LNCAP (cell line): Measurements from ENCODE around the gene NUDT8.

Experiments
- TF ChIP-seq, protein P1 (sequence below): fragments of 450-650 bp; IDR thresholded peaks from 2 replicates; pipeline ENCODE4 v1.5.1; 2017; ENCODE audit warnings: mild to moderate bottlenecking

The NUDT8 gene

GRCh38 chr11:67592880-67593564 is 36.7 kb downstream of the NUDT8 start:
- TF ChIP-seq, protein P1, sequence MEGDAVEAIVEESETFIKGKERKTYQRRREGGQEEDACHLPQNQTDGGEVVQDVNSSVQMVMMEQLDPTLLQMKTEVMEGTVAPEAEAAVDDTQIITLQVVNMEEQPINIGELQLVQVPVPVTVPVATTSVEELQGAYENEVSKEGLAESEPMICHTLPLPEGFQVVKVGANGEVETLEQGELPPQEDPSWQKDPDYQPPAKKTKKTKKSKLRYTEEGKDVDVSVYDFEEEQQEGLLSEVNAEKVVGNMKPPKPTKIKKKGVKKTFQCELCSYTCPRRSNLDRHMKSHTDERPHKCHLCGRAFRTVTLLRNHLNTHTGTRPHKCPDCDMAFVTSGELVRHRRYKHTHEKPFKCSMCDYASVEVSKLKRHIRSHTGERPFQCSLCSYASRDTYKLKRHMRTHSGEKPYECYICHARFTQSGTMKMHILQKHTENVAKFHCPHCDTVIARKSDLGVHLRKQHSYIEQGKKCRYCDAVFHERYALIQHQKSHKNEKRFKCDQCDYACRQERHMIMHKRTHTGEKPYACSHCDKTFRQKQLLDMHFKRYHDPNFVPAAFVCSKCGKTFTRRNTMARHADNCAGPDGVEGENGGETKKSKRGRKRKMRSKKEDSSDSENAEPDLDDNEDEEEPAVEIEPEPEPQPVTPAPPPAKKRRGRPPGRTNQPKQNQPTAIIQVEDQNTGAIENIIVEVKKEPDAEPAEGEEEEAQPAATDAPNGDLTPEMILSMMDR = no peak

DNA sequence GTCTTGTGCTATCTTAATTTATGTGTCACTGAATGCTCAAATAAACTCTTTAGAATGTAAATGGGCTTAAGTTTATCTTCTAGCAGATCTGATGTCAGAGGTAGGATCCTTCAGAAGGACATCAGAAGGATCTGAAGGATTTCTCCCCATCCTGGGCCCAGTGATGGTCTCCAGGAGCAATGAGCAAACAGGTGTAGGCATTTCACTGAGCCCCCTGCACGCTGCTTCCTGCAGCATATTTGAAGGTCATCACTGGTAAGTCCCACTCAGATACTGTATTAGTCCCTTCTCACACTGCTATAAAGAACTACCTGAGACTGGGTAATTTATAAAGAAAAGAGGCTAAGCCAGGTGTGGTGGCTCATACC is 41.6 kb downstream of the NUDT8 start:
- TF ChIP-seq, protein P1 = no peak

DNA sequence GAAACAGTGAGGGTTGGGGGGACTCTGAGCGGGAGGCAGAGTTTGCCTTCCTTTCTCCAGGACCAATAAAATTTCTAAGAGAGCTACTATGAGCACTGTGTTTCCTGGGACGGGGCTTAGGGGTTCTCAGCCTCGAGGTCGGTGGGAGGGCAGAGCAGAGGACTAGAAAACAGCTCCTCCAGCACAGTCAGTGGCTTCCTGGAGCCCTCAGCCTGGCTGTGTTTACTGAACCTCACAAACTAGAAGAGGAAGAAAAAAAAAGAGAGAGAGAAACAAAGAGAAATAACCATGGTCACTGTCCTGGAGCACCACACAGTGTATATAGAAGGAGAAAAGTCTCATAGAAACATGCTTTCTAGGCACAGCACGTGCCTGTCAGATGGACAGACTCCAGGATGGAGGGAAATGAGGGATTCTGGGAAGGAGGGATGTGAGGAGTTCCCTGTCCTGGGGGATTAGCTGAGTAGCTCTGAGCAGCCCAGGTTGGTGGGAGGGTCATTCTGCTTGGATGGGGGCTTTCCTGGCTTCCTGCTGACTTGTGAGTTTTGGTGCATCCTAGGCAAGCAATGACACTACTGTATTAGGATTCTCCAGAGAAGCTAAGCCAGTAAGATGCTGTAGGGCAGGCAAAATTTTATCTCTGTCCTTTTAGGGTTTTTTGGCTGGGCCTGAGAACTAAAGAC is 43.0 kb downstream of the NUDT8 start:
- TF ChIP-seq, protein P1 = no peak

- TF ChIP-seq, protein P1 = no peak
These were observed 43.8 kb downstream of the NUDT8 start for GRCh38 chr11:67585911-67586310.

DNA sequence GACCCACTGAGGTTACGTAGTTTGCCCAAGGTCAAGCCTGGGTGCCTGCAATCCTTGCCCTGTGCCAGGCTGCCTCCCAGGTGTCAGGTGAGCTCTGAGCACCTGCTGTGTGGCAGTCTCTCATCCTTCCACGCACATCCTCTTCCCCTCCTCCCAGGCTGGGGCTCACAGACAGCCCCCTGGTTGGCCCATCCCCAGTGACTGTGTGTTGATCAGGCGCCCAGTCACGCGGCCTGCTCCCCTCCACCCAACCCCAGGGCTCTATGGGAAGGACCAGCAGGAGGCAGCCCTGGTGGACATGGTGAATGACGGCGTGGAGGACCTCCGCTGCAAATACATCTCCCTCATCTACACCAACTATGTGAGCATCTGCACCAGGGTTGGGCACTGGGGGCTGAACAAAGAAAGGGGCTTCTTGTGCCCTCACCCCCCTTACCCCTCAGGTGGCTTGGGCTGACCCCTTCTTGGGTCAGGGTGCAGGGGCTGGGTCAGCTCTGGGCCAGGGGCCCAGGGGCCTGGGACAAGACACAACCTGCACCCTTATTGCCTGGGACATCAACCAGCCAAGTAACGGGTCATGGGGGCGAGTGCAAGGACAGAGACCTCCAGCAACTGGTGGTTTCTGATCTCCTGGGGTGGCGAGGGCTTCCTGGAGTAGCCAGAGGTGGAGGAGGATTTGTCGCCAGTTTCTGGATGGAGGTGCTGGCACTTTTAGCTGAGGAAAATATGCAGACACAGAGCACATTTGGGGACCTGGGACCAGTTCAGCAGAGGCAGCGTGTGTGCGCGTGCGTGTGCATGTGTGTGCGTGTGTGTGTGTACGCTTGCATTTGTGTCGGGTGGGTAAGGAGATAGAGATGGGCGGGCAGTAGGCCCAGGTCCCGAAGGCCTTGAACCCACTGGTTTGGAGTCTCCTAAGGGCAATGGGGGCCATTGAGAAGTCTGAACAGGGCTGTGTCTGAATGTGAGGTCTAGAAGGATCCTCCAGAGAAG is 44.6 kb downstream of the NUDT8 start:
- TF ChIP-seq, protein P1 = no peak

- TF ChIP-seq, protein P1 = no peak
These were observed 45.4 kb downstream of the NUDT8 start for GRCh38 chr11:67584205-67584880.
